HG02571 (cell line): ENCODE measurements around the gene RFX1.
"Not testable (repeated sequence)": the region's sequence is repeated elsewhere in the genome, so short reads cannot be mapped to it uniquely, and the experiment has no call there.

Experiments
- ATAC-seq: cut with Tn5 transposase; IDR thresholded peaks from one replicate; pipeline ENCODE4 v1.9.1; 2021; ENCODE audit warnings: mild to moderate bottlenecking, moderate library complexity; ENCODE audit not compliant: unreplicated experiment

The RFX1 gene

GRCh38 chr19:13937479-13938300, 68.4 kb downstream of the RFX1 start:
- no peak for ATAC-seq

GRCh38 chr19:13935765-13936510, 70.2 kb downstream of the RFX1 start:
- no peak for ATAC-seq

GRCh38 chr19:13934785-13935109, 71.4 kb downstream of the RFX1 start:
- no peak for ATAC-seq

- no peak for ATAC-seq
These were observed 73.2 kb downstream of the RFX1 start for GRCh38 chr19:13932911-13933393.

- no peak for ATAC-seq
These were observed 73.9 kb downstream of the RFX1 start for GRCh38 chr19:13932149-13932637.

GRCh38 chr19:13931391-13932148, 74.5 kb downstream of the RFX1 start:
- no peak for ATAC-seq

- ATAC-seq = no peak
These were observed 75.7 kb downstream of the RFX1 start for GRCh38 chr19:13930402-13930801.

- ATAC-seq = no peak
These were observed 76.2 kb downstream of the RFX1 start for GRCh38 chr19:13929956-13930355.

GRCh38 chr19:13929340-13929739, 76.8 kb downstream of the RFX1 start:
- ATAC-seq = no peak

GRCh38 chr19:13926715-13927114, 79.4 kb downstream of the RFX1 start:
- ATAC-seq = no peak

GRCh38 chr19:13926010-13926409, 80.1 kb downstream of the RFX1 start:
- ATAC-seq = no peak

GRCh38 chr19:13923194-13923987, 82.7 kb downstream of the RFX1 start:
- ATAC-seq = no peak

- ATAC-seq = not testable (repeated sequence)
These were observed 84.0 kb downstream of the RFX1 start for GRCh38 chr19:13922118-13922517.

GRCh38 chr19:13920940-13921747, 85.0 kb downstream of the RFX1 start:
- no peak for ATAC-seq

- ATAC-seq = no peak
These were observed 85.6 kb downstream of the RFX1 start for GRCh38 chr19:13920524-13920923.

GRCh38 chr19:13918726-13919411, 87.3 kb downstream of the RFX1 start:
- ATAC-seq = no peak

GRCh38 chr19:13917888-13918406, 88.2 kb downstream of the RFX1 start:
- ATAC-seq = no peak

GRCh38 chr19:13914777-13915176, 91.3 kb downstream of the RFX1 start:
- ATAC-seq = no peak

- ATAC-seq = no peak
These were observed 92.8 kb downstream of the RFX1 start for GRCh38 chr19:13913352-13913751.
